ENCODE data around the gene LSR. TPM values are rescaled to one million over a fixed set of nuclear protein-coding genes. Genes with fewer than 3 reads are reported as not detected.

LSR gene
- total RNA-seq, 1 donor from 2014 or later = 0.83 TPM

GRCh38 chr19:35271546-35271945 lies 22.7 kb downstream of the LSR start:
- H3K9me3 Mint-ChIP-seq (ENCODE audit: unreplicated experiment) = no peaks in the 10 kb centered on the region
- H3K4me1 Mint-ChIP-seq (ENCODE audit: unreplicated experiment) = peaks cover 6% of the 10 kb centered on the region
- H3K27me3 Mint-ChIP-seq (ENCODE audit: unreplicated experiment) = no peaks in the 10 kb centered on the region
- TF ChIP-seq CTCF (IDR thresholded peaks at IDR 0.05) = no peak
- no peak overlapping the region for H3K4me3 Mint-ChIP-seq (ENCODE audit: unreplicated experiment)
- H3K36me3 Mint-ChIP-seq (ENCODE audit: unreplicated experiment) = peaks cover 34% of the 10 kb centered on the region
- no peak for DNase-seq (ENCODE audit: extremely low spot score, unreplicated experiment)
- no peak overlapping the region for H3K27ac Mint-ChIP-seq (ENCODE audit: unreplicated experiment)

DNA sequence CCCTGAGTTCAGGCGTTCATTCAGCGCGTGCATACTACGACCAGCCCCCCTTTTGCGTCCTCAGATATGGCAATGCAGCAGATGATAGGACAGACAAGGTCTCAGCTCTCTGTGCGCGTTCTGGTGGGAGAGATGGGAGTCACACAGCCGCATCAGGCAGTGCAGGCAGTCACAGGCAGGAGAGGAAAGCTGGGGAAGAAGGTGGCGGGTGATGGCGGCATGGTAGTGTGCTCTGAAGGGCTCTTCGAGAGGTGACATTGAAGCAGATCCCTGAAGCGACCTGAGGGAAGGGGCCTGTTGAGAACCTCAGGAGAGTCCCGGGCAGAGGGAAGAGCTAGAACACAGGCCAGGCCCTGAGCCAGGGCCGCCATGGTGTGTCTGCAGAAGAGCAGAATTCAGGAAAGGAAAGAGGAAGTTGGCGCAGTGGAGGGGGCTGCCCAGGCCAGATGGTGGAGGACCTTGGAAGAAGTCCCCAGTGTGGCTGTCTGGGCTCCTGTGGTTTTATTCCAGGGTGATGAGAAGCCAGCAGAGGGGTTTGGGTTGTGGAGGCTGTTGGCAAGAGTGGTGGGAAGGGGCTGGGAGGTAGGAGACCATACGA lies 23.4 kb downstream of the LSR start:
- no peak for DNase-seq (ENCODE audit: extremely low spot score, unreplicated experiment)
- no peak for TF ChIP-seq CTCF (IDR thresholded peaks at IDR 0.05)
- H3K27ac Mint-ChIP-seq (ENCODE audit: unreplicated experiment) = no peak overlapping the region
- peaks cover 38% of the 10 kb centered on the region for H3K36me3 Mint-ChIP-seq (ENCODE audit: unreplicated experiment)
- no peaks in the 10 kb centered on the region for H3K9me3 Mint-ChIP-seq (ENCODE audit: unreplicated experiment)
- peaks cover 6% of the 10 kb centered on the region for H3K4me1 Mint-ChIP-seq (ENCODE audit: unreplicated experiment)
- no peaks in the 10 kb centered on the region for H3K27me3 Mint-ChIP-seq (ENCODE audit: unreplicated experiment)
- no peak overlapping the region for H3K4me3 Mint-ChIP-seq (ENCODE audit: unreplicated experiment)

DNA sequence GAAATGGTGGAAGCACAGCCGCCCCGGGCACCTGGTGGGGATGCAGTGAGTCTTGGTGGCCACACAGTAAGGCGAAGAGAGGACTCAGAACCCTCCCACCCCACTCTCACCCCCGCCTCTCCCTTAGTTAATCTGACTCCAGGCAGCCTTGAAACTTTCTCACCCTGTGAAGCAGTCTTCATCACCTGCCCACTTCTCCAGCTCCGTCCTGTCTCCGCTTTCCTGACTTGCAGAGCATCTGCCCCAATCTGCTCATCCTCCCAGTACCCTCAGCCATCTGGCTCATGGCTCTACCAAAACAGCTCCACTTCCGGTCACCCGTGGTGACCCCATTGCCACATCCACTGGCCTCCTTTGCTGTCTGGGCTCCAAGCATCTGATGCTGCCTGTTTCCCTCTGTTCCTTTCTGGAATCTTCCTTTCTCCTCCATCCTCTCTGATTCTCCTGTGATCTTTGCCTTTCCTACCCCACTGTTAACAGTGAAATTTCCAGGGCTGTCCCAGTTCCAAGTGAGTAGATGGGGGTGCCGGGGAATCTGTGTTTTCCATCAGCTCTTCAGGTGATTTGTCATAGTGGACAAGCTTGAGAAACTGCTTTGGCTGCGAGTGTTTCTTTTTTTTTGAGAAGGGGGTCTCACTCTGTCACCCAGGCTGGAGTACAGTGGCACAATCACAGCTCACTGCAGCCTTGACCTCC lies 24.3 kb downstream of the LSR start:
- Mint-ChIP-seq H3K4me3 (ENCODE audit: unreplicated experiment) (no peak overlapping the region), H3K9me3 (ENCODE audit: unreplicated experiment) (no peaks in the 10 kb centered on the region), H3K4me1 (ENCODE audit: unreplicated experiment) (peaks cover 5% of the 10 kb centered on the region), H3K36me3 (ENCODE audit: unreplicated experiment) (peaks cover 41% of the 10 kb centered on the region), H3K27ac (ENCODE audit: unreplicated experiment) (peak overlapping the region; percentile 12), H3K27me3 (ENCODE audit: unreplicated experiment) (no peaks in the 10 kb centered on the region)
- DNase-seq (ENCODE audit: extremely low spot score, unreplicated experiment) = no peak
- TF ChIP-seq CTCF (IDR thresholded peaks at IDR 0.05) = no peak

DNA sequence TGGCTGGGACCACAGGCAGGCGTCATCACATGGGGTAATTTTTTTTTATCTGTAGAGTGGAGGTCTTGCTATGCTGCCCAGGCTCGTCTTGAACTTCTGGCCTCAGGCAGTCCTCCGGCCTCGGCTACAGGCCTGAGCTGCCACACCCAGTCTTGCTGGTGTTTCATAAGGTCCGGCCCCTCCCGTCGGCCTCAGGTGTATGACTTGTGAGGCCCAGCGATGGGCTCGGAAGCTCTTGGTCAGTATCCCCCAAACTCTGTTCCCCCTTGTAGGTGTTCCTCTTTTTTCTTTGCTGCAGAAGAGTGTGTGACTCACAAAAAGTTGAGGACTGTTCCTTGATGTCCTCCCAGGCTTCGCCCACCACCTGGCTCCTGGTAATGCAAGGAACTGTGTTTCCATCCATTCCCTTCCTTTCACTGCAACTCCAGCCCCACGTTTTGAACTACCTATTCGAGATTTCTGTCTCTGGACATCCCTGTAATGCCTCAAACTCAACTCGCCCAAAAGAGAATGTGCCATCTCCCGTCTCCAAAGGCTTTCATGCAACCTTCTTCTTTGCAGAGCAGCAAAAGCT lies 25.0 kb downstream of the LSR start:
- TF ChIP-seq CTCF (IDR thresholded peaks at IDR 0.05) = no peak
- no peak overlapping the region for H3K4me3 Mint-ChIP-seq (ENCODE audit: unreplicated experiment)

GRCh38 chr19:35274323-35274722 lies 25.5 kb downstream of the LSR start:
- Mint-ChIP-seq H3K4me3 (ENCODE audit: unreplicated experiment) (no peak overlapping the region), H3K36me3 (ENCODE audit: unreplicated experiment) (peaks cover 46% of the 10 kb centered on the region), H3K27ac (ENCODE audit: unreplicated experiment) (no peak overlapping the region), H3K4me1 (ENCODE audit: unreplicated experiment) (peaks cover 5% of the 10 kb centered on the region), H3K9me3 (ENCODE audit: unreplicated experiment) (no peaks in the 10 kb centered on the region), H3K27me3 (ENCODE audit: unreplicated experiment) (no peaks in the 10 kb centered on the region)
- no peak for TF ChIP-seq CTCF (IDR thresholded peaks at IDR 0.05)
- no peak for DNase-seq (ENCODE audit: extremely low spot score, unreplicated experiment)

More for the DNA sequence above, 25.0 kb downstream of the LSR start:
- Mint-ChIP-seq H3K36me3 (ENCODE audit: unreplicated experiment) (peaks cover 44% of the 10 kb centered on the region), H3K9me3 (ENCODE audit: unreplicated experiment) (no peaks in the 10 kb centered on the region), H3K27me3 (ENCODE audit: unreplicated experiment) (no peaks in the 10 kb centered on the region), H3K27ac (ENCODE audit: unreplicated experiment) (no peak overlapping the region), H3K4me1 (ENCODE audit: unreplicated experiment) (peaks cover 5% of the 10 kb centered on the region)
- DNase-seq (ENCODE audit: extremely low spot score, unreplicated experiment) = no peak
